Astrocyte (in vitro differentiated cells and primary cell): ENCODE results near the gene LILRB3.

Source experiments
- CTCF ChIP-seq: IDR thresholded peaks from 2 replicates; pipeline ENCODE4 v1.5.1; 2011; ENCODE audit warnings: low read depth, mild to moderate bottlenecking, inconsistent platforms, low read length, moderate library complexity; ENCODE audit not compliant: insufficient read depth
- EZH2 ChIP-seq: IDR thresholded peaks from 2 replicates; pipeline ENCODE4 v1.6.1; 2012; ENCODE audit warnings: mild to moderate bottlenecking, low read length, inconsistent platforms; ENCODE audit not compliant: insufficient read depth

- TF ChIP-seq CTCF (no peak), EZH2 (no peak)
These were observed 16.0 kb downstream of the LILRB3 start for GRCh38 chr19:54206831-54207177.
